Measurements from ENCODE around the gene POLR3A. TPM values are rescaled to one million over a fixed set of nuclear protein-coding genes. Genes with fewer than 3 reads are reported as not detected.
"Not testable (repeated sequence)": the region's sequence is repeated elsewhere in the genome, so short reads cannot be mapped to it uniquely, and the experiment has no call there.

POLR3A gene
- polyA plus RNA-seq, 1 donor (not counting 4 experiments of a cell fraction or from before 2014, with no cell fraction given) = 15.5 TPM

DNA sequence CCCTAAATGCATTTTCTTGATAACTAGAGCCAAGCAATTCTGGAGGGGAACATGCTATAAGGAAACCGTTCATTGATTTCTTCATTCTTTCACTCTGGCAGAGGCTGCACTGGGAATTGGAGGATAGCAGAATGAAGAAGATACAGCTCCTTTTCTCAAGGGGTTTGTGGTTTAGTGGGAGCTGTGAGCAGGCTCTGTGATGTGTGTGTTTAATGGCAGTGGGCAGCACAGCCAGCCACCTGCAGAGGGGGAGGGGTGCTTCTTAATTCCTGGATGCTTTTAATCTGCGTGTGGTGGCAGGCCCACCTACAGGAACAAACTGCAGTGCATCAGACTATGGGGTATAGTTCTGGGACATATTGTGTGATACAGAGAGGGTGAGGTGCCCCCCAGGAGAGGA, 36.3 kb upstream of the POLR3A start:
- no peaks in the 10 kb centered on the region for H4K20me1 ChIP-seq (ENCODE audit: control insufficient read depth, extremely low read depth, insufficient read depth, low read length)
- no peaks in the 10 kb centered on the region for H3K27me3 ChIP-seq (ENCODE audit: control insufficient read depth, extremely low read depth, insufficient read depth, low read length)
- no peak for FAIRE-seq
- H3K36me3 ChIP-seq (ENCODE audit: control insufficient read depth in 2 of 2, extremely low read depth in 1 of 2, insufficient read depth in 2 of 2, low read length in 2 of 2) = no peaks in the 10 kb centered on the region
- H3K27ac ChIP-seq (ENCODE audit: control insufficient read depth, insufficient read depth, low read length) = no peak overlapping the region
- dilution Hi-C loops (cut with MboI; ENCODE audit: extremely low pct_ligation_motif_present, low sequenced_read_pairs) = no loop called here
- TF ChIP-seq, protein P1, sequence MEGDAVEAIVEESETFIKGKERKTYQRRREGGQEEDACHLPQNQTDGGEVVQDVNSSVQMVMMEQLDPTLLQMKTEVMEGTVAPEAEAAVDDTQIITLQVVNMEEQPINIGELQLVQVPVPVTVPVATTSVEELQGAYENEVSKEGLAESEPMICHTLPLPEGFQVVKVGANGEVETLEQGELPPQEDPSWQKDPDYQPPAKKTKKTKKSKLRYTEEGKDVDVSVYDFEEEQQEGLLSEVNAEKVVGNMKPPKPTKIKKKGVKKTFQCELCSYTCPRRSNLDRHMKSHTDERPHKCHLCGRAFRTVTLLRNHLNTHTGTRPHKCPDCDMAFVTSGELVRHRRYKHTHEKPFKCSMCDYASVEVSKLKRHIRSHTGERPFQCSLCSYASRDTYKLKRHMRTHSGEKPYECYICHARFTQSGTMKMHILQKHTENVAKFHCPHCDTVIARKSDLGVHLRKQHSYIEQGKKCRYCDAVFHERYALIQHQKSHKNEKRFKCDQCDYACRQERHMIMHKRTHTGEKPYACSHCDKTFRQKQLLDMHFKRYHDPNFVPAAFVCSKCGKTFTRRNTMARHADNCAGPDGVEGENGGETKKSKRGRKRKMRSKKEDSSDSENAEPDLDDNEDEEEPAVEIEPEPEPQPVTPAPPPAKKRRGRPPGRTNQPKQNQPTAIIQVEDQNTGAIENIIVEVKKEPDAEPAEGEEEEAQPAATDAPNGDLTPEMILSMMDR (optimal IDR thresholded peaks at IDR 0.05 in 1 of 3, IDR thresholded peaks at IDR 0.05 in 1 of 3, conservative IDR thresholded peaks at IDR 0.05 in 1 of 3; ENCODE audit: extremely low read depth in 1 of 3, insufficient read depth in 2 of 3, low read length in 3 of 3) = no peak
- no peak for TF ChIP-seq EZH2 (IDR thresholded peaks at IDR 0.05; ENCODE audit: low read length)
- H3K4me1 ChIP-seq (ENCODE audit: control insufficient read depth, extremely low read depth, insufficient read depth, low read length) = no peaks in the 10 kb centered on the region
- H3K4me3 ChIP-seq (ENCODE audit: control insufficient read depth in 2 of 3, extremely low read depth in 1 of 3, insufficient read depth in 2 of 3, low read depth in 1 of 3, low read length in 3 of 3) = no peak overlapping the region
- no peaks in the 10 kb centered on the region for H3K79me2 ChIP-seq (ENCODE audit: control insufficient read depth, insufficient read depth, low read length)
- H3K9ac ChIP-seq (ENCODE audit: control insufficient read depth, extremely low read depth, insufficient read depth, low read length) = no peak overlapping the region
- no peak overlapping the region for H3K4me2 ChIP-seq (ENCODE audit: control insufficient read depth, extremely low read depth, insufficient read depth, low read depth, low read length)
- no peaks in the 10 kb centered on the region for H3K9me1 ChIP-seq (ENCODE audit: control insufficient read depth, extremely low read depth, insufficient read depth, low read length)
- no peak overlapping the region for H2AFZ ChIP-seq (ENCODE audit: control insufficient read depth, low read length)
- H3K9me3 ChIP-seq (ENCODE audit: control insufficient read depth, low read depth, low read length) = no peaks in the 10 kb centered on the region
- DNase-seq (ENCODE audit: low read depth, low spot score) = no peak

DNA sequence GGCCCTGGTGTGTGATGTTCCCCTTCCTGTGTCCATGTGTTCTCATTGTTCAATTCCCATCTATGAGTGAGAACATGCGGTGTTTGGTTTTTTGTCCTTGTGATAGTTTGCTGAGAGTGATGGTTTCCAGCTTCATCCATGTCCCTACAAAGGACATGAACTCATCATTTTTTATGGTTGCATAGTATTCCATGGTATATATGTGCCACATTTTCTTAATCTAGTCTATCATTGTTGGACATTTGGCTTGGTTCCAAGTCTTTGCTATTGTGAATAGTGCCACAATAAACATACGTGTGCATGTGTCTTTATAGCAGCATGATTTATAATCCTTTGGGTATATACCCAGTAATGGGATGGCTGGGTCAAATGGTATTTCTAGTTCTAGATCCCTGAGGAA, 35.6 kb upstream of the POLR3A start:
- H3K9me3 ChIP-seq (ENCODE audit: control insufficient read depth, low read depth, low read length); H3K4me1 ChIP-seq (ENCODE audit: control insufficient read depth, extremely low read depth, insufficient read depth, low read length); H3K36me3 ChIP-seq (ENCODE audit: control insufficient read depth in 2 of 2, extremely low read depth in 1 of 2, insufficient read depth in 2 of 2, low read length in 2 of 2); H3K4me3 ChIP-seq (ENCODE audit: control insufficient read depth in 2 of 3, extremely low read depth in 1 of 3, insufficient read depth in 2 of 3, low read depth in 1 of 3, low read length in 3 of 3); FAIRE-seq; H2AFZ ChIP-seq (ENCODE audit: control insufficient read depth, low read length); H3K9me1 ChIP-seq (ENCODE audit: control insufficient read depth, extremely low read depth, insufficient read depth, low read length); H3K27me3 ChIP-seq (ENCODE audit: control insufficient read depth, extremely low read depth, insufficient read depth, low read length); dilution Hi-C loops (cut with MboI; ENCODE audit: extremely low pct_ligation_motif_present, low sequenced_read_pairs); H3K27ac ChIP-seq (ENCODE audit: control insufficient read depth, insufficient read depth, low read length); H4K20me1 ChIP-seq (ENCODE audit: control insufficient read depth, extremely low read depth, insufficient read depth, low read length); H3K4me2 ChIP-seq (ENCODE audit: control insufficient read depth, extremely low read depth, insufficient read depth, low read depth, low read length); DNase-seq (ENCODE audit: low read depth, low spot score); H3K9ac ChIP-seq (ENCODE audit: control insufficient read depth, extremely low read depth, insufficient read depth, low read length); H3K79me2 ChIP-seq (ENCODE audit: control insufficient read depth, insufficient read depth, low read length): not testable (repeated sequence)

DNA sequence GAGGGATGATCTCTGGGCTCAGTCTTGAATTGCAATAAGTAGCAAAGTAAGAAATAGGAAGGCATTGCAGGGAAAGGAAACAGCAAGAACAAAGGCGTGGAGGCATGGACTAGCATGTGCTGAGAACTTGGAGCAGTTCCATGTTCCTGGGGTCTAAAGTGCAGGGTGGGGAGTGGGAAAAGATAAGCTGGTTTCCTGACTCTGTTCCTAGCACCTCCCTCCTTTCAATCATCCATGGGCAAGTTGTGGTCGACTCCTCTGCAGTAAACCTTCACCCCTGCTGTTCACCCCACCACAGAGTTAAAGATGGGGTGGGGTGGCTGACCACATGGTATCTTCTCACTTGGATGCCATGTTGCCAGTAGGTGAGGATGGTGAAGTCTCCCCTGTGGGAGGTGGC, 33.9 kb upstream of the POLR3A start:
- H3K4me2 ChIP-seq (ENCODE audit: control insufficient read depth, extremely low read depth, insufficient read depth, low read depth, low read length) = no peak overlapping the region
- H2AFZ ChIP-seq (ENCODE audit: control insufficient read depth, low read length) = no peak overlapping the region
- H3K9me1 ChIP-seq (ENCODE audit: control insufficient read depth, extremely low read depth, insufficient read depth, low read length) = no peaks in the 10 kb centered on the region
- no peak overlapping the region for H3K9ac ChIP-seq (ENCODE audit: control insufficient read depth, extremely low read depth, insufficient read depth, low read length)
- H3K79me2 ChIP-seq (ENCODE audit: control insufficient read depth, insufficient read depth, low read length) = no peaks in the 10 kb centered on the region
- H3K27ac ChIP-seq (ENCODE audit: control insufficient read depth, insufficient read depth, low read length) = no peak overlapping the region
- no peak overlapping the region for H3K4me3 ChIP-seq (ENCODE audit: control insufficient read depth in 2 of 3, extremely low read depth in 1 of 3, insufficient read depth in 2 of 3, low read depth in 1 of 3, low read length in 3 of 3)
- dilution Hi-C loops (cut with MboI; ENCODE audit: extremely low pct_ligation_motif_present, low sequenced_read_pairs) = no loop called here
- no peak for FAIRE-seq
- no peaks in the 10 kb centered on the region for H3K9me3 ChIP-seq (ENCODE audit: control insufficient read depth, low read depth, low read length)
- H3K4me1 ChIP-seq (ENCODE audit: control insufficient read depth, extremely low read depth, insufficient read depth, low read length) = no peaks in the 10 kb centered on the region
- H3K36me3 ChIP-seq (ENCODE audit: control insufficient read depth in 2 of 2, extremely low read depth in 1 of 2, insufficient read depth in 2 of 2, low read length in 2 of 2) = no peaks in the 10 kb centered on the region
- no peaks in the 10 kb centered on the region for H3K27me3 ChIP-seq (ENCODE audit: control insufficient read depth, extremely low read depth, insufficient read depth, low read length)
- no peaks in the 10 kb centered on the region for H4K20me1 ChIP-seq (ENCODE audit: control insufficient read depth, extremely low read depth, insufficient read depth, low read length)
- no peak for DNase-seq (ENCODE audit: low read depth, low spot score)
- TF ChIP-seq, protein P1 (optimal IDR thresholded peaks at IDR 0.05 in 1 of 3, IDR thresholded peaks at IDR 0.05 in 1 of 3, conservative IDR thresholded peaks at IDR 0.05 in 1 of 3; ENCODE audit: extremely low read depth in 1 of 3, insufficient read depth in 2 of 3, low read length in 3 of 3) = no peak
- TF ChIP-seq EZH2 (IDR thresholded peaks at IDR 0.05; ENCODE audit: low read length) = no peak

Measured in keratinocyte (primary cell).